GM18858 (cell line): ENCODE results near the gene NCAN.
"Not testable (repeated sequence)": the region's sequence is repeated elsewhere in the genome, so short reads cannot be mapped to it uniquely, and the experiment has no call there.

ENCODE experiments used
- ATAC-seq: cut with Tn5 transposase; IDR thresholded peaks from one replicate; pipeline ENCODE4 v1.9.1; 2021; ENCODE audit not compliant: unreplicated experiment

The NCAN gene

GRCh38 chr19:19211499-19212420 is at the start of gene NCAN:
Gene NCAN (plus strand): TSS chr19:19211958. CDS start chr19:19216954, 4,996 bp downstream.
- ATAC-seq: no peak

DNA sequence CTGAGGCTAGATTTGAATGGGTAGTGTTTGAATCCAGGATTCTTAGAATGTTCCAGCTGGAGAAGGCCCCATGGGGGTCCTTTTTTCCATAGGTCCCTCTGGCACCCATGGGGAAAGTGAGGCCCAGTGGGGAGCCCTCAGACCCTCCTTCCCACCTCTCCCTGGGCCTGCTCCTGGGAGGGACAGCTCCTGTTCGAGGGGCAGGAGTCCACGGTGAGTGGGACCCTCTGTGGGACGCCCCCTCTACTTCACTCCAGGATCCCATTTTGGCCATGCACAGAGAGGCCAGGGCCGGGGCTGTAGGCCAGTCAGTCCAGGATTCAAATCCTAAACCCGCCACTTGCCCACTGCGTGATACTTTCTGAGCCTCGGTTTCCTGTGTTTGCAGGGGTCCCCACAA is 49.3 kb upstream of the NCAN start:
- no peak for ATAC-seq

GRCh38 chr19:19165396-19165795 is 46.4 kb upstream of the NCAN start:
- ATAC-seq: no peak

GRCh38 chr19:19167612-19168011 is 44.1 kb upstream of the NCAN start:
- ATAC-seq: no peak

GRCh38 chr19:19169236-19170052 is 42.3 kb upstream of the NCAN start:
- ATAC-seq: no peak

- peak; percentile 80 for ATAC-seq
Observed at GRCh38 chr19:19170053-19170872, 41.5 kb upstream of the NCAN start, which contains the start of gene MEF2B. Gene MEF2B (minus strand): TSS chr19:19170263. CDS start chr19:19150735, 19,528 bp downstream.

GRCh38 chr19:19170873-19171672 is 40.7 kb upstream of the NCAN start:
- no peak for ATAC-seq

DNA sequence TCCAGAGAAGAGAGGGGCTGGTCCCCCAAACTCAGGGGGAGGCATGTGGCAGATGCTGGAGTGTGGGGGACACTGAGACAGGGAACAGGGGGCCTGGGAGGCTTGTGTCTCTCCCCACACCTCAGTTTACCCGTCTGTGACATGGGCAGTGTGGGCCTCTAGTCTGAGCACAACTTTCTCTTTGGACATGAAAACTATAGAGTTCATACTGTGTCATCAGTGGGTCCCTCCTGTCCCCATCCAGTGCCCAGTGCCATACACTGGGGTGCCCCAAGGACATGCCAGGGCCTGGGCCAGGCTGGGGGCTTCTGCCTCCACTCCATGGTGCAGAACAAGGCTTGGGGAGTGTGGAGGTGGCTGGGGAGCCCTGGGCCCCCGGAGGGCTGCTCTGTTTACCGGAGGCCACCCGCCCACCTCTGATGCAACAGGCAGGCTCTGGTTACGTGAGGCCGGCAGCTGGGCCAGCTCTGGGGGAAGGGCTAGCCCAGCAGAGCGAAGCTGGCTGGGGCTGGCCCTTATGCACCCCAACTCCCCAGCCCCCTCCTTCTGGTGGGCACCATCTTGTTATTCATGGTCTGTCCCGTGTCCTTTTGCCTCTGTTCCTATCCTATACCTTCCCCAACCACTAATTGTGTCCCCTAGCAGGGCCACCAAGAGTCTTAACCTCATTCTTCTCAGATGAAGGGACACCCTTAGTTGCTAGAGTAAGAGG is 39.8 kb upstream of the NCAN start:
- ATAC-seq: no peak

GRCh38 chr19:19173243-19173642 is 38.5 kb upstream of the NCAN start:
- ATAC-seq: not testable (repeated sequence)

- ATAC-seq: no peak
Observed at GRCh38 chr19:19176950-19177349, 34.8 kb upstream of the NCAN start.

- no peak for ATAC-seq
Observed at GRCh38 chr19:19179548-19180441, 32.0 kb upstream of the NCAN start.

GRCh38 chr19:19181488-19181998 is 30.2 kb upstream of the NCAN start:
- ATAC-seq: no peak

DNA sequence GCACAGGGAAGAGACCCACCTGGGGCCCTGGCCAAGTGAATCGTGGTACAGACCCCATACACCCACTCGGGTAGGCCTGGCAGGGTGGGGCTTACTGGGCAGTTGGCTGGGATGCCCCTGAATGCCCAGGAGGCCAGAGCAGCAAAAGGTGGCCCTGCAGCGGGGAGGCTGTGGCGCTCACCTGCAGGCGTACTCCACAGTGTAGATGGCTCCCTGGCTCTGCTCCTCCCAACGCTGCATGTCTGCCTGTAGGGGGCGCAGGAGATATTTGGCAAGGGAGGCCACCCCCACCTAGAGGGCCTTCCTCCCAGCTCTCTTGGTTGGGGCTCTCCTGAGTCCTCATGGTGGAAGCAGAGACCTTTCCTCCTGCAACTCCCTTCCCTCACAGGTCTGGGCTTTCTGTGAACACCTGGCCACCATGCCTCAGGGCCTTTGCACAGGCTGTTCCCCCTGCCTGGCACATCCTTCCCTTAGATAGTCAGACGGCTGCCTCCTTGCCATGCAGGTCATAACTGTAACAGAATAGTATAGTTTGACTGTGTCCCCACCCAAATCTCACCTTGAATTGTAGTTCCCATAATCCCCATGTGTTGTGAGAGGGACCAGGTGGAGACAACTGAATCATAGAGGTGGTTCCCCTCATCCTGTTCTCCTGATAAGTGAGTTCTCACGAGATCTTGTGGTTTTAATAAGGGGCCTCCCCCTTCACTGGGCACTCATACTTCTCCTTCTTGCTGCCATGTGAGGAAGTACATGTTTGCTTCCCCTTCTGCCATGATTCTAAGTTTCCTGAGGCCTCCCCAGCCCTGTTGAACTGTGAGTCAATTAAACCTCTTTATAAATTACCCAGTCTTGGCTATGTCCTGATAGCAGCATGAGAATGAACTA is 25.7 kb upstream of the NCAN start:
- ATAC-seq: no peak

DNA sequence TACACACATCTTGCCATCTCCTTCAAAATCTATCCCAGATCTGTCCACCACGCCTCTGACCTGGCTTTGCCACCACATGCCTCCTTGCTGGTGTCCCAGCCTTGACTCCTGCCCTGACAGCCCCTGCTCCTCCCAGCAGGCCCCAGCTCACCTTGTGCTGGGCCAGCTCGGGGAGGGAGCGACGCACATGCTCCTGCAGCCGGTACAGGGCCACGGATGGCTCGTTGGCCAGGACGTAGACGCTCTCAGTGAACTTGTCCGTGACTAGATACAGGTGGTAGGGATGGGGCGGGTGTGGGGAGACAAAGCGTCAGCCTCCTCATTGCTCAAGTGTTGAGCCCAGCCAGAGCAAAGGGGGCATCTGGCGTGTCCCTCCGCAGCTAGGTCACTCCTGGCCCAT is 25.0 kb upstream of the NCAN start:
- ATAC-seq: no peak

- ATAC-seq: no peak
Observed at GRCh38 chr19:19191768-19192077, 20.0 kb upstream of the NCAN start.

DNA sequence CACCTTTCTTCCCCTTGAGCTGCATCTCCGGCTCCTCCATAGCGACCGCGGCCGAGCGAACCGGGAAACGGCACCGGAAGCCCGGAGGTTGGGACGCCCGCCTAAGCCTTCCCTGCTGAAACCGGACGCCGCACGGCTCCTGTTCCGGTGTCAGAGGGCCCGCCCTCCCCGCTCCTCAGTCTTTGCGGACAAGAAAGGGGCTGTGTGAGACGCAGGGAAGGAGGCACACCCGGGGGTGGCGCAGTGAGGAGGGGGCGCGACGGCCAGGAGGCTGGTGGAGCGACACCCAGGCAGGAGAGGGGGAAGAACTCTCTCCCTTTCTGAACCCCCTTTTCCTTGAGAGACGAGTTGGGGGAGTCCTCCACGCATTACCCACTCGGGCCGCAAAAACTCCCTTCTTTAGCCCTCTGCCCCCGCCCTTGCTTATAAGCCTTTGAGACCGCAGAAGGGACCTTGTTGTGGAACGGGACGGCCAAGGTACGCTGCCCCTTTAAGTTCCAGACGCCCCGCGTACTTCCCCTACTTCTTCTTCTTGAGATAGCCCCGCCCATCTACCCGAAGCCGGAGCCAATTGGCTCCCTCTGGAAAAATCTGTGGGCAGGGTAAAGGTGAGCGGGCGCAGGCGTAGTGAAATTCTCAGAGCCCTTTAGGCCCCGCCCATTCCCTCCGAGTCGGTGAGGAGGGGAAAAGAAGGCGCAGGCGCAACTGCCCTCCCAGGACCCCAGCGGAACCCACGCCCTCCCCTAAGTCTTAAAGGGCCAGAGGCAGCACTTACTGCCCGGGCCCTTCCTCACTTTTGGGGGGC is 19.5 kb upstream of the NCAN start, which contains the start of the genes BORCS8 and RFXANK:
Gene BORCS8 (minus strand): TSS at position 75 of the 805 bp plus-strand sequence. CDS start 35 bp downstream, at position 40.
Gene RFXANK (plus strand): TSS at position 181 of the 805 bp plus-strand sequence. CDS start 1,689 bp downstream, outside the sequence.
- peak; percentile 80 for ATAC-seq
